IPS DF 6.9 (cell line): ENCODE results near the gene P2RY12.

Experiments
- DNase-seq: peaks from one replicate; pipeline ENCODE4 v3.0.0-alpha.2; 2013; ENCODE audit warnings: low read depth, low spot score
- H3K27ac ChIP-seq: one replicate; pipeline ENCODE4 v1.5.1; 2013; ENCODE audit warnings: low read length, control low read depth
- H3K27me3 ChIP-seq: 2 replicates; pipeline ENCODE4 v1.6.1; 2013; ENCODE audit warnings: mild to moderate bottlenecking, low read length; ENCODE audit not compliant: control insufficient read depth, insufficient read depth
- H3K36me3 ChIP-seq: 2 replicates; pipeline ENCODE4 v1.6.1; 2013; ENCODE audit warnings: low read length; ENCODE audit not compliant: control insufficient read depth, insufficient read depth
- H3K4me1 ChIP-seq: 2 replicates; pipeline ENCODE4 v1.6.1; 2013; ENCODE audit warnings: low read length; ENCODE audit not compliant: control insufficient read depth, insufficient read depth
- H3K4me3 ChIP-seq: 2 replicates; pipeline ENCODE4 v1.5.1; 2013; ENCODE audit warnings: mild to moderate bottlenecking, low read length
- H3K9me3 ChIP-seq: 2 replicates; pipeline ENCODE4 v1.6.1; 2013; ENCODE audit warnings: low read length, inconsistent platforms; ENCODE audit not compliant: control insufficient read depth, insufficient read depth
- WGBS: extraction: QIAGEN DNeasy Blood & Tissue Kit; methylation state at CpG from one replicate; pipeline ENCODE4 v1.1.7; 2013; ENCODE audit warnings: mixed read lengths, missing lambda C conversion rate; ENCODE audit not compliant: insufficient read length, insufficient coverage; 5-methylcytosine and 5-hydroxymethylcytosine counted together

P2RY12 gene

GRCh38 chr3:151312972-151313371 is 71.6 kb downstream of the P2RY12 start:
- H3K4me1 ChIP-seq, result peaks cover 2% of the 10 kb centered on the region
- DNase-seq, result no peak
- no peaks in the 10 kb centered on the region for H3K9me3 ChIP-seq
- no peaks in the 10 kb centered on the region for H3K27me3 ChIP-seq
- no peak overlapping the region for H3K4me3 ChIP-seq
- no peak overlapping the region for H3K27ac ChIP-seq
- H3K36me3 ChIP-seq, result no peaks in the 10 kb centered on the region
- no CpG with 5 or more reads among the region's 3 CpGs for WGBS

- no peak overlapping the region for H3K4me3 ChIP-seq
- H3K27ac ChIP-seq, result no peak overlapping the region
- H3K36me3 ChIP-seq, result no peaks in the 10 kb centered on the region
- DNase-seq, result no peak
- H3K27me3 ChIP-seq, result no peaks in the 10 kb centered on the region
- H3K9me3 ChIP-seq, result no peaks in the 10 kb centered on the region
- H3K4me1 ChIP-seq, result peaks cover 9% of the 10 kb centered on the region
- no CpG with 5 or more reads among the region's 2 CpGs for WGBS
Measured at GRCh38 chr3:151309566-151309965, 75.0 kb downstream of the P2RY12 start.

GRCh38 chr3:151307583-151308488 is 76.7 kb downstream of the P2RY12 start:
- Histone ChIP-seq H3K4me1 (peaks cover 9% of the 10 kb centered on the region), H3K9me3 (no peaks in the 10 kb centered on the region), H3K4me3 (no peak overlapping the region), H3K36me3 (no peaks in the 10 kb centered on the region), H3K27ac (no peak overlapping the region), H3K27me3 (no peaks in the 10 kb centered on the region)
- no CpG with 5 or more reads among the region's 1 CpG for WGBS
- no peak for DNase-seq

GRCh38 chr3:151307131-151307530 is 77.4 kb downstream of the P2RY12 start:
- Histone ChIP-seq H3K27ac (no peak overlapping the region), H3K36me3 (no peaks in the 10 kb centered on the region), H3K4me1 (peaks cover 9% of the 10 kb centered on the region), H3K9me3 (no peaks in the 10 kb centered on the region), H3K27me3 (no peaks in the 10 kb centered on the region), H3K4me3 (no peak overlapping the region)
- DNase-seq, result no peak

GRCh38 chr3:151306168-151306810 is 78.3 kb downstream of the P2RY12 start:
- no peak for DNase-seq
- Histone ChIP-seq H3K9me3 (no peaks in the 10 kb centered on the region), H3K27ac (no peak overlapping the region), H3K27me3 (no peaks in the 10 kb centered on the region), H3K4me3 (no peak overlapping the region), H3K36me3 (no peaks in the 10 kb centered on the region), H3K4me1 (peaks cover 9% of the 10 kb centered on the region)
- no CpG with 5 or more reads among the region's 6 CpGs for WGBS

GRCh38 chr3:151305775-151306151 is 78.8 kb downstream of the P2RY12 start:
- Histone ChIP-seq H3K27ac (no peak overlapping the region), H3K9me3 (no peaks in the 10 kb centered on the region)
- no CpG with 5 or more reads among the region's 4 CpGs for WGBS

GRCh38 chr3:151305060-151305774 is 79.3 kb downstream of the P2RY12 start:
- Histone ChIP-seq H3K4me3 (no peak overlapping the region), H3K27ac (no peak overlapping the region), H3K27me3 (no peaks in the 10 kb centered on the region), H3K4me1 (peaks cover 9% of the 10 kb centered on the region), H3K36me3 (no peaks in the 10 kb centered on the region), H3K9me3 (no peaks in the 10 kb centered on the region)
- peak; percentile 61 for DNase-seq
- no CpG with 5 or more reads among the region's 7 CpGs for WGBS

More at GRCh38 chr3:151305775-151306151, 78.8 kb downstream of the P2RY12 start:
- no peak for DNase-seq
- H3K4me1 ChIP-seq, result peaks cover 9% of the 10 kb centered on the region
- no peaks in the 10 kb centered on the region for H3K27me3 ChIP-seq
- no peak overlapping the region for H3K4me3 ChIP-seq
- no peaks in the 10 kb centered on the region for H3K36me3 ChIP-seq

GRCh38 chr3:151303751-151304150 is 80.8 kb downstream of the P2RY12 start:
- H3K36me3 ChIP-seq, result no peaks in the 10 kb centered on the region
- H3K4me1 ChIP-seq, result peaks cover 9% of the 10 kb centered on the region
- DNase-seq, result no peak
- H3K27me3 ChIP-seq, result no peaks in the 10 kb centered on the region
- no peak overlapping the region for H3K4me3 ChIP-seq
- no CpG with 5 or more reads among the region's 2 CpGs for WGBS
- no peaks in the 10 kb centered on the region for H3K9me3 ChIP-seq
- H3K27ac ChIP-seq, result no peak overlapping the region

GRCh38 chr3:151301787-151302186 is 82.8 kb downstream of the P2RY12 start:
- H3K27ac ChIP-seq, result no peak overlapping the region
- no CpG with 5 or more reads among the region's 3 CpGs for WGBS
- no peaks in the 10 kb centered on the region for H3K27me3 ChIP-seq
- no peak for DNase-seq
- no peaks in the 10 kb centered on the region; the same call in 1 of the 2 replicates for H3K36me3 ChIP-seq
- H3K4me1 ChIP-seq, result peaks cover 9% of the 10 kb centered on the region
- no peak overlapping the region for H3K4me3 ChIP-seq
- H3K9me3 ChIP-seq, result no peaks in the 10 kb centered on the region

GRCh38 chr3:151300539-151300938 is 84.0 kb downstream of the P2RY12 start:
- no peak overlapping the region for H3K4me3 ChIP-seq
- H3K36me3 ChIP-seq, result no peaks in the 10 kb centered on the region; the same call in 1 of the 2 replicates
- peaks cover 7% of the 10 kb centered on the region; the same call in 1 of the 2 replicates for H3K4me1 ChIP-seq
- WGBS, result no CpG with 5 or more reads among the region's 1 CpG
- no peaks in the 10 kb centered on the region for H3K9me3 ChIP-seq
- no peak overlapping the region for H3K27ac ChIP-seq
- DNase-seq, result no peak
- H3K27me3 ChIP-seq, result no peaks in the 10 kb centered on the region
